Measurements from ENCODE around the gene PLA2G2C.
"Not testable (repeated sequence)": the region's sequence is repeated elsewhere in the genome, so short reads cannot be mapped to it uniquely, and the experiment has no call there.

PLA2G2C gene

DNA sequence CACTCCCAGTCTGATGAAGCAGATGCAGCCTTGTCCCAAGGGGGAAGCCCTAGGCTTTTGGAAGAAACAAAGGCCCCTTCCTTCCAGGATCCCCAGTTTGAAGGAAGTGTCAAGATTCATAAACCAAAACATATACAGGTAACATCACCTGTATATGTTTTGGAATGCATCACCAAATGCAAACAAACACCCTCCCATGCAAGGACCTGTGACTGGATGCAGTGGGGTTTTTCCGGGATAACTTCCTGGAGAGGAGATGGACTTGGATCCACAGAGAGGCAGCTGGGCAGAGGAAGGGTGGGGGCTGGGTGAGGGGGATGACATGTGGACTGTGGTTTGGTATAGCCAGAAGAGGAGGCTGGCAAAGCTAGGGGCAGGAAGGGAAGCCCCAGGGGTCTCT is 48.7 kb downstream of the PLA2G2C start:
- in situ Hi-C loops (cut with MboI; ENCODE audit: low sequenced_read_pairs) = no loop called here

DNA sequence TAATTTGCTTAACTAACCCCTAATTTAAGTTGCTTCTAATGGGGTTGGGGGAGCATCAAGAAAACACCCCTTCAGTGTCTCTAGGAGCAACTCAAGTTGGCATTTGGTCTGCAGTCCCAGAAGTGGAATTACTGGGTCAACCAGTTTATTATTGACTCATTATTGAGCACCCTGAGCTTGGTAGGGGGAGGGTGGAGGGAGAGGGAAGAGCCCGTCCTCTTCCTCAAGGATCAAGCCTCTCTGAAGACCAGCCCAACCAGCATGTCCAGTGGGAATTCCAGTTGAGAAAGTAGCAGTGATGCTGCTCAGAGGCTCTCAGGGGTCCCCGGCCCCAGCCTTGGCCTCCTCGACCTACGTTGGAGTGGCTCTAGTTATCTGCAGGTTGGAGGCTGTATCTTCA is 49.3 kb downstream of the PLA2G2C start:
- Histone ChIP-seq H3K36me3 (replicated peaks) (no peaks in the 10 kb centered on the region), H3K4me1 (no peaks in the 10 kb centered on the region), H3K27me3 (ENCODE audit: low read depth) (no peaks in the 10 kb centered on the region), H3K4me3 (no peak overlapping the region), H3K9me3 (no peaks in the 10 kb centered on the region)
- in situ Hi-C loops (cut with MboI; ENCODE audit: low sequenced_read_pairs) = no loop called here
- no peak for DNase-seq (ENCODE audit: low spot score in 2 of 2)

More for the DNA sequence above, 48.7 kb downstream of the PLA2G2C start:
- Histone ChIP-seq H3K27me3 (ENCODE audit: low read depth) (no peaks in the 10 kb centered on the region), H3K36me3 (replicated peaks) (no peaks in the 10 kb centered on the region), H3K4me3 (no peak overlapping the region), H3K4me1 (no peaks in the 10 kb centered on the region), H3K9me3 (no peaks in the 10 kb centered on the region)
- no peak for DNase-seq (ENCODE audit: low spot score in 2 of 2)

DNA sequence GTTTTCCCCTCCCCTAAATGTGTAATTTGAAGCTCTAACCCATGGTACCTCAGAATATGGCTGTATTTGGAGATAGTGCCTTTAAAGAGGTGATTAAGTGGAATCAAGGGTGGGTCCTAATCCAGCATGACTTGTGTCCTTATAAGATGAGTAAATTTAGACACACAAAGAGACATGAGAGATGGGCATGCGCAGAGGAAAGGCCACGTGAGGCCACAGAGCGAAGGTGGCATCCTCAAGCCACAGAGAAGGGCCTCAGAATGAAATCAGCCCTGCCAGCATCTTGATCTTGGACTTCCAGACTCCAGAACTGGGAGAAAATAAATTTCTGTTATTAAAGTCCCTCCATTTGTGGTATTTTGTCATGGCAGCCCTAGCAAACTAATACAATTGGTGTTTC is 50.1 kb downstream of the PLA2G2C start:
- no peak overlapping the region for H3K4me3 ChIP-seq
- no peaks in the 10 kb centered on the region for H3K9me3 ChIP-seq
- H3K36me3 ChIP-seq (replicated peaks) = no peaks in the 10 kb centered on the region
- no peak for DNase-seq (ENCODE audit: low spot score in 2 of 2)
- in situ Hi-C loops (cut with MboI; ENCODE audit: low sequenced_read_pairs) = no loop called here
- H3K27me3 ChIP-seq (ENCODE audit: low read depth) = no peaks in the 10 kb centered on the region
- no peaks in the 10 kb centered on the region for H3K4me1 ChIP-seq

DNA sequence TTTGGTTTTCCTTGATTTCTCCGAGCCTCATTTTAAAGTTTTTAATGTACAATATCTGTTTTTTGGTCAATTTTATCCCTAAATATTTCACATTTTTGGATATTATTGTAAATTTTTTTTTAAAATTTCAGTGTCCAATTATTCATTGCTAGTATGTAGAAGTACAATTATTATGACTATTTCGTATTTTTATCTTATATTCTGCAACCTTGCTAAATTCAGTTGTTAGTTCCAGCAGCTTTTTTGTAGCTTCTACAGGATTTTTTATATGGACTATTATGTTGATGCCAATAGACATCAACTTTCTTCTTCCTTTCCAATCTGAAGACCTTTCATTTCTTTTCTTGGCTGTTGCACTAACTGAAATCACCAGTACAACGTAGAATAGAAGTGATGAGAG is 51.3 kb downstream of the PLA2G2C start:
- no peak for DNase-seq (ENCODE audit: low spot score in 2 of 2)
- H3K4me1 ChIP-seq = no peaks in the 10 kb centered on the region
- H3K4me3 ChIP-seq = no peak overlapping the region
- no peaks in the 10 kb centered on the region for H3K9me3 ChIP-seq
- in situ Hi-C loops (cut with MboI; ENCODE audit: low sequenced_read_pairs) = no loop called here
- H3K27me3 ChIP-seq (ENCODE audit: low read depth) = no peaks in the 10 kb centered on the region
- H3K36me3 ChIP-seq (replicated peaks) = no peaks in the 10 kb centered on the region

DNA sequence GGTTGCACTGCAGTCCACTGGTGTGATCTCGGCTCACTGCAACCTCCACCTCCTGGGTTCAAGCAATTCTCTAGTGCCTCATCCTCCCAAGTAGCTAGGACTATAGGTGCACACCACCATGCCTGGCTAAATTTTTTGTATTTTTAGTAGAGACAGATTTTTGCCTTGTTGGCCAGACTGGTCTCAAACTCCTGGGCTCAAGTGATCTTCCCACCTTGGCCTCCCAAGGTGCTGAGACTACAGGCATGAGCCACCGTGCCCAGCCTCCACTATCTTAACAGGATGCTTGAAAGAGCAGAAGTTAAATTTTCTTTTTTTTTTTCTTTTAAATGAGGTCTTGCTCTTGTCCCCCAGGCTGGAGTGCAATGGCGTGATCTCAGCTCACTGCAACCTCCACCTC is 55.8 kb downstream of the PLA2G2C start:
- in situ Hi-C loops (cut with MboI; ENCODE audit: low sequenced_read_pairs); H3K4me1 ChIP-seq; H3K36me3 ChIP-seq (replicated peaks); H3K9me3 ChIP-seq; H3K4me3 ChIP-seq; DNase-seq (ENCODE audit: low spot score in 2 of 2); H3K27me3 ChIP-seq (ENCODE audit: low read depth): not testable (repeated sequence)

DNA sequence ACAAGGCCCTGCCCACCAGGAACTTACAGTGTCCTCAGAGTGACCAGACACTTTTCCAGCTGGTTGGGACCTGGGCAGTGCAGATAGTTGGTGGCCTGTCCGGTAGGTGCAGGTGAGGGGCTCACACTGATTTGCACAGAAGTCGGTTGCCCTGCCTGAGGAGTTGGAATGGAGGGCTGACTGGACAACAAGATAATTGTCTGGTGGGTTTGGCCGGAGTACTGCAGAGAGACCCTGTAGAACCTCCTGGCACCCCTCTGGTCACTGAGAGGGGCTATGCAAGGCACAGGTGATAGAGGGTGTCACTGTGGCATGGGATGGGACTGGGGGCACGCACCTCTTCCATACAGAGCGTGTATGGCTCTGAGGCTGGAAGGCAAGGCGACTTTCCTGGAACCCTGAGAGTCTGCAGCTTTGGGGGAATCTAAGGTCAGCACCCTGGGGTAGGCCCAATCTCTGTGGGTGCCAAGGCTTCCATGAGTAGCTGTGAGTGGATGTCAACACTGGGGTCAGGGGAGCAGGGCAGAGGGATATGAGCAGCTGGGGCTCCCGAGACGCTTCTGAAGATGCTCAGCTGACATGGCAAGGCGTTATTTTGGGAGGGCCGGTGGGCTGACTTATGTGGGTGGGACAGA is 59.4 kb downstream of the PLA2G2C start:
- Histone ChIP-seq H3K36me3 (replicated peaks) (no peaks in the 10 kb centered on the region), H3K4me1 (no peaks in the 10 kb centered on the region), H3K9me3 (no peaks in the 10 kb centered on the region), H3K4me3 (no peak overlapping the region), H3K27me3 (ENCODE audit: low read depth) (0 out of 2 replicates have a peak, but pooled peaks cover 5% of the 10 kb centered on the region)
- DNase-seq (ENCODE audit: low spot score in 2 of 2) = no peak
- in situ Hi-C loops (cut with MboI; ENCODE audit: low sequenced_read_pairs) = no loop called here

DNA sequence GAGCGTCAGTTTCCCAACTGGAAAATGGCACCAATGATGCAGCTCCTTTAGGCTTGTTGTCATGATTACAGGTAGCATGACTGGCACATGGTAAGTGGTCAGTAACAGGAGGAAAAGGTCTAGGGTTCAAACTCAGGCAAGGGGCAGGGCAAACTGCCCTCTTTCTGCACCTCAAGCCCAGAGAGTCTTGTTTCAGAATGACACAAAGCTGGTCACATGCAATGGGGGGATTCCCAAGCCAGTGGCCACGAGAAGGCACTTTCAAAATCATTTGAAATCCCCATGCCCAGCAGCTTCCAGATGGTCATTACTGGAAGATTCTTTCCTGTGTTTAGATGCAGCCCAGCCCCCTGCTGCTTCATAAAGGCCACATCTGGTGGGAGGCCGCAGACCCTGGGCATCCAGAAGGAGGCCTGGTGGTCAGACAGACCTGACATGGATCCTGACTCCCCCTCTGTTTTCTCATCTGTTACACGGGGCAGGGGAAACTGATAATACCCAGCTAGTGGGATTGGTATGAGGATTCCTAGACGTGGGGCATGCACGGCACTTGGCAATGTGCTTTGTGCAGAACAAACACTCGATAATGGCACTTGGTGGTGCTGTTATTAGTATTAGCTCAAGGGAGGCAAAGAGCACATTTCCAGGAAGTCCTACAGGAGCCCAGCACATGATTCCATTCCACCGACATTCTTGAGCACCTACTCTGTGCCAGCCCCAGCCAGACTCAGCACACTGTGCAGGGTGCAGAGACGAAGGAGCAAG is 60.1 kb downstream of the PLA2G2C start:
- no peaks in the 10 kb centered on the region for H3K36me3 ChIP-seq (replicated peaks)
- DNase-seq (ENCODE audit: low spot score in 2 of 2) = no peak
- in situ Hi-C loops (cut with MboI; ENCODE audit: low sequenced_read_pairs) = no loop called here
- H3K27me3 ChIP-seq (ENCODE audit: low read depth) = 0 out of 2 replicates have a peak, but pooled peaks cover 11% of the 10 kb centered on the region
- no peak overlapping the region for H3K4me3 ChIP-seq
- no peaks in the 10 kb centered on the region for H3K4me1 ChIP-seq
- no peaks in the 10 kb centered on the region for H3K9me3 ChIP-seq

DNA sequence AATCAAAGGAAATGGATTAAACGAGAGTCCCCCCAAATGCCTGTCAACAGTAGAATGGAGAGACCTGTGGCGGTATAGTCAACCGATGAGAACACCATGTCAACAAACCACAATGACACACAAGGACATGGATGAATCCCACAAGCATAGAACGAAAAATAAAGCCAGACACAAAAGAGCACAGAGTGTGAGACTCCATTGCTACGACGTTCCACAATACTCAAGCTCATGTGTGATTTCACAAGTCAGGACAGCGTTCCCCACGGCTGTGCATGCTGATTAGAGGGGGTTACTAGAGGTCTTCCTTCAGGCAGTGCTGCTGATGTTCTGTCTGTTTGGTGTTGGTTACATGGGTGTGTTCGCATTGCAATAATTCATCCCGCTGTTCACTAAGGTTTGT is 61.2 kb downstream of the PLA2G2C start:
- no peak for DNase-seq (ENCODE audit: low spot score in 2 of 2)
- no peaks in the 10 kb centered on the region for H3K4me1 ChIP-seq
- in situ Hi-C loops (cut with MboI; ENCODE audit: low sequenced_read_pairs) = no loop called here
- H3K4me3 ChIP-seq = no peak overlapping the region
- H3K27me3 ChIP-seq (ENCODE audit: low read depth) = peaks cover 15% of the 10 kb centered on the region; the same call in 1 of the 2 replicates
- H3K9me3 ChIP-seq = no peaks in the 10 kb centered on the region
- H3K36me3 ChIP-seq (replicated peaks) = no peaks in the 10 kb centered on the region

DNA sequence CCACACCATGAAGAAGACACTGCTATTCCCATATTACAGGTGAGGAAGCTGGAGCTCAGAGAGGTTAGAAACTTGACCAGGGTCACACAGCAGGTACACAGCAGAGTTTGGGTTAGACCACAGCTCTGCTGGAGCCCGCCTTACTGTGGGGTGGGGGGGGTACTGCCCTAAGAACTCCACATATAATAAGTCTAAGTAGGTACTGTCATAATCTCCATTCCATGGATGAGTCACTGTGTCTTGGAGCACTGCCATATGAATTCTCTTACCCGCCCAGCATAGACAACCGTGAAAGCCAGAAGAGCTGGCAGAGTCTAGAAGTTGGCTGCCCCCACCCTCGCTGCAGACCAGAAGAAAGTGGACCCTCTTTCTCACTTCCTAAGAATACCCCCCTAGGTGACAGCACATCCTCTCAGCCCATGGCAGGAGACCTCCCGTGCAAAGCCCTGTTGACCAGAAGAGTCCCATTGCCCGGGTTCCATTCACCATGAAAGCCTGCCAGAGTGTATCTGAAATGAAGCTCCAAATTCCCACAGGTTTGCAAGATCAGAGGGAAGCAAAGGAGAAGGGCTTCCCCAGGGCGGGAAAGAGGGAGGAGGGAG is 61.8 kb downstream of the PLA2G2C start:
- Histone ChIP-seq H3K4me3 (no peak overlapping the region), H3K9me3 (no peaks in the 10 kb centered on the region), H3K36me3 (replicated peaks) (no peaks in the 10 kb centered on the region), H3K27me3 (ENCODE audit: low read depth) (peaks cover 15% of the 10 kb centered on the region; the same call in 1 of the 2 replicates), H3K4me1 (no peaks in the 10 kb centered on the region)
- no peak for DNase-seq (ENCODE audit: low spot score in 2 of 2)
- in situ Hi-C loops (cut with MboI; ENCODE audit: low sequenced_read_pairs) = no loop called here

DNA sequence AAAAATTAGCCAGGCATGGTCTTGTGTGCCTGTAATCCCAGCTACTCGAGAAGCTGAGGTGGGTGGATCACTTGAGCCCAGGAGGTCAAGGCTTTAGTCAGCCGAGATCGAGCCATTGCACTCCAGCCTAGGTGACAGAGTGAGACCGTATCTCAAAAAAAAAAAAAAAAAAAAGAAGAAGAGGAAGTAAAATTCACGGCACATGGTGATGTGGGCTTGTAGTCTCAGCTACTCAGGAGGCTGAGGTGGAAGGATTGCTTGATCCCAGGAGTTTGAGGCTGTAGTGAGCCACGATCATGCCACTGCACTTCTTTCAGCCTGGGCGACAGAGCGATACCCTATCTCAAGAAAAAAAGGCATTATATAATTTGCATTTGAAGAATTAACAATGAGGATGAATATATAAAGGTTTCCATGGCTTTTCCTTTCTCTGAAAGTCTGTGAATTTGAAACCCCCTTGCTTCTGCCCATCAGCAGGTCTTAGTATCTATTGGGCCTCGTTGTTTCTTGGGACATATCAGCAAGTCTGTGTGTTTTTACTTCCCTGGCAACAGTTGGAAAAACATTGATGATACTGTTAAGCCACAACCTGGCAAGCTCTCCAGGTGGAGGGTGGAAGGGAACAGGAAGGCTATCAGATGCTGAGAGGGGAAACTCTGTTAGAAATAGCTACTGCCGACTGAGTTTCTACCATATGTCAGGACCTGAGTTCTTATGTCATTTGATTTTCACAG is 62.4 kb downstream of the PLA2G2C start:
- Histone ChIP-seq H3K36me3 (replicated peaks) (no peaks in the 10 kb centered on the region), H3K4me3 (no peak overlapping the region), H3K4me1 (no peaks in the 10 kb centered on the region), H3K27me3 (ENCODE audit: low read depth) (peaks cover 15% of the 10 kb centered on the region; the same call in 1 of the 2 replicates), H3K9me3 (no peaks in the 10 kb centered on the region)
- DNase-seq (ENCODE audit: low spot score in 2 of 2) = no peak
- in situ Hi-C loops (cut with MboI; ENCODE audit: low sequenced_read_pairs) = no loop called here

DNA sequence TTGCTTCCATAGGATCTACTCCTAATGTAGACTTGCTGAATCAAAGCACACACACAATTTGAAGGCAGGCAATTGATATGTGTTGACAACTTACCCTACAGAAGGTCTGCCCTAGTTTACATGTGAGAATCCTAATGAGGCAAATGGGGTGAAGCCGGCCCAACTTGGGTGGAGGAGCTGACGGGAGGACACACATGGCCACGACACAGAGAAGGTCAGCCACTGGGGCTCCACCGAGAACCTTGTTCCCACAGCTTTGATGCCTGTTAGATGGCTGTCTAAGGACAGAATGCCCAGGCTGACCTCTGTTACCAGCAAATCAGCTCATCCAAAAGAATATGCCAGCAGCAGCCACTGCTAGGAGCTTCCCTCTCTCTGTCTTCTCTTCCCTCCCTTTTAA is 65.5 kb downstream of the PLA2G2C start:
- Histone ChIP-seq H3K9me3 (no peaks in the 10 kb centered on the region), H3K4me3 (no peak overlapping the region), H3K36me3 (replicated peaks) (no peaks in the 10 kb centered on the region), H3K4me1 (no peaks in the 10 kb centered on the region), H3K27me3 (ENCODE audit: low read depth) (peaks cover 18% of the 10 kb centered on the region; the same call in 1 of the 2 replicates)
- no peak for DNase-seq (ENCODE audit: low spot score in 2 of 2)
- in situ Hi-C loops (cut with MboI; ENCODE audit: low sequenced_read_pairs) = no loop called here

DNA sequence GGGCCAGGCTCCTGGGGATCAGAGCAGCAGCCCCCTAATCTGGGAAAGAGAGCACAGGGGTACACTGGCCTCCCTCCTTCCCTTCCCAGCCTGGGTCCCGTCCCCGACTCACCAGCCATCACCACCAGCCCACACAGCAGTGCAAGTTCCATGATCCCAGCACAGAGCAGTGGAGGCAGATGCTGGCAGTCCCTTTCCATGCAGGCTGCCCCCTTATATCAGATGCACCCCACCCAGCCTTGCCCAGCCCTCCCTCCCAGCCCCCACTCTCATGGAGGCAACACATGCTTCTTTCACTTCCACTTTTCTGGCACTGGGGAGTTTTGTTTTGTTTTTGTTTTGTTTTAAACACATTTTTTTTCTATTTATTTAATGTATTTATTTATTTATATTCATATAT is 67.0 kb downstream of the PLA2G2C start, which contains the start of gene PLA2G2D:
Gene PLA2G2D, minus strand, starts transcription at position 190 of the 400 bp plus-strand sequence. Its CDS starts 38 bp downstream, at position 152.
- in situ Hi-C loops (cut with MboI; ENCODE audit: low sequenced_read_pairs) = no loop called here
- H3K4me1 ChIP-seq = no peaks in the 10 kb centered on the region
- no peak within 1 kb of the TSS for H3K4me3 ChIP-seq
- no peaks in the 10 kb centered on the region for H3K9me3 ChIP-seq
- DNase-seq (ENCODE audit: low spot score in 2 of 2) = no peak
- H3K27me3 ChIP-seq (ENCODE audit: low read depth) = peaks cover 18% of the 10 kb centered on the region; the same call in 1 of the 2 replicates
- no peaks in the 10 kb centered on the region for H3K36me3 ChIP-seq (replicated peaks)

DNA sequence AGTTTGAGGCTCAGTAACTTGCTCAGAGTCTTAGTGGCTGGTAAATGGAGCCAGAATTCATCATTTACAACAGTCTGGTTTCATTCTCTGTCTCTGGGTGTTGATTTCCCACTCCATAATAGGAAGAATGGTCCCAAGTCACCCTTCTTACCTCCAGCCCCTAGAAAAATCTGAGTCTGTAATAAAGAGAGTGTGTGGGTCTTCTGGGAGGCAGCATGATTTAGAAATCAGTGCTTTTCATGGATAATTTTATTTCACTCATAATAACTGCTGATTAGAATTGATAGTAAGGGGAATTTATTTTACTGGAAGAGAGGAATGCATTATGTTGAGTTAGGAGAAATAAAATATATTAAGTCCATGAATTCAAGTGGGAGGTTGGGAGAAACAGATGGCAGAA is 69.1 kb downstream of the PLA2G2C start:
- Histone ChIP-seq H3K27me3 (ENCODE audit: low read depth) (peaks cover 13% of the 10 kb centered on the region; the same call in 1 of the 2 replicates), H3K4me3 (no peak overlapping the region), H3K36me3 (replicated peaks) (no peaks in the 10 kb centered on the region), H3K9me3 (no peaks in the 10 kb centered on the region), H3K4me1 (no peaks in the 10 kb centered on the region)
- no peak for DNase-seq (ENCODE audit: low spot score in 2 of 2)
- in situ Hi-C loops (cut with MboI; ENCODE audit: low sequenced_read_pairs) = no loop called here

Measured in HAP-1 (cell line).